ENCODE results near the gene PLPP7. TPM values are rescaled to one million over a fixed set of nuclear protein-coding genes. Genes with fewer than 3 reads are reported as not detected.

PLPP7 gene
- total and polyA plus RNA-seq, 11 donors = 56.1 to 293 (median 109) TPM

GRCh38 chr9:131303381-131304321, 14.1 kb downstream of the PLPP7 start:
- no peak for ATAC-seq
- 70 to 80% (median 73%) methylated on average over 8 to 11 of the region's 11 CpGs for WGBS, 4 donors
- Histone ChIP-seq H3K4me1 (peaks cover 0 to 53% (median 21%) of the 10 kb centered on the region in 12 donors), H3K27me3 (no peaks in the 10 kb centered on the region), H3K36me3 (peaks cover 0 to 21% (median 0%) of the 10 kb centered on the region in 9 donors), H3K27ac (peak overlapping the region in 8 of 12 donors; percentile 7 to 98 (median 49)), H3K4me3 (no peak overlapping the region), H3K9me3 (no peaks in the 10 kb centered on the region)
- TF ChIP-seq POLR2A (IDR thresholded peaks at IDR 0.05) (no peak), CTCF (IDR thresholded peaks at IDR 0.05) (no peak)
- intact Hi-C loops (cut with DNase I) = no loop called here
- no peak for DNase-seq

GRCh38 chr9:131304676-131305355, 15.3 kb downstream of the PLPP7 start:
- ATAC-seq (no peak), DNase-seq (no peak)
- Histone ChIP-seq H3K4me3 (no peak overlapping the region), H3K9me3 (no peaks in the 10 kb centered on the region), H3K27ac (peak overlapping the region in 4 of 12 donors; percentile 17 to 95 (median 70)), H3K36me3 (peaks cover 0 to 21% (median 0%) of the 10 kb centered on the region in 9 donors), H3K27me3 (no peaks in the 10 kb centered on the region), H3K4me1 (peaks cover 0 to 44% (median 13%) of the 10 kb centered on the region in 12 donors)
- intact Hi-C loops (cut with DNase I) = no loop called here
- WGBS, 4 donors = 77 to 81% (median 81%) methylated on average over 19 of the region's 19 CpGs
- no peak for TF ChIP-seq POLR2A (IDR thresholded peaks at IDR 0.05)
- TF ChIP-seq CTCF (IDR thresholded peaks at IDR 0.05) = no peak

GRCh38 chr9:131306397-131307004, 17.0 kb downstream of the PLPP7 start:
- peaks cover 0 to 45% (median 13%) of the 10 kb centered on the region in 12 donors for H3K4me1 ChIP-seq
- intact Hi-C loops (cut with DNase I) = no loop called here
- H3K27ac ChIP-seq = peak overlapping the region in 3 of 12 donors; percentile 24 to 48 (median 35)

More at GRCh38 chr9:131306397-131307004, 17.0 kb downstream of the PLPP7 start:
- Histone ChIP-seq H3K4me3 (no peak overlapping the region), H3K27me3 (no peaks in the 10 kb centered on the region), H3K36me3 (peaks cover 0 to 21% (median 0%) of the 10 kb centered on the region in 9 donors), H3K9me3 (no peaks in the 10 kb centered on the region)
- 83 to 89% (median 88%) methylated on average over 14 of the region's 14 CpGs for WGBS, 4 donors
- no peak for ATAC-seq
- DNase-seq = no peak
- TF ChIP-seq POLR2A (IDR thresholded peaks at IDR 0.05) = no peak
- no peak for TF ChIP-seq CTCF (IDR thresholded peaks at IDR 0.05)

Data from heart left ventricle (tissue), 16 donors.